PFSK-1 (cell line): ENCODE results near the gene HLCS.

Experiments
- FOXP2 ChIP-seq: optimal IDR thresholded peaks from 2 replicates; pipeline ENCODE3; 2011; ENCODE audit warnings: borderline replicate concordance, control low read depth, inconsistent platforms; ENCODE audit not compliant: insufficient read depth; ENCODE audit errors: extremely low read length, extremely low read depth
- POLR2AphosphoS5 ChIP-seq: IDR thresholded peaks from 2 replicates; pipeline ENCODE4 v1.6.1; 2012; ENCODE audit warnings: low read depth, mild to moderate bottlenecking, control low read depth, low read length, moderate library complexity
- REST ChIP-seq, 2 experiments: IDR thresholded peaks; 2 replicates each; pipeline versions ENCODE4 v1.6.1 to v1.8.0; 2011 to 2012; ENCODE audit warnings: low read depth in 2 of 2, low read length in 2 of 2, control low read depth in 1 of 2, inconsistent platforms in 1 of 2, mild to moderate bottlenecking in 1 of 2, moderate library complexity in 1 of 2; ENCODE audit not compliant: insufficient read depth in 1 of 2
- SIN3A ChIP-seq: IDR thresholded peaks from 2 replicates; pipeline ENCODE4 v1.6.1; 2012; ENCODE audit warnings: mild to moderate bottlenecking, low read length, moderate library complexity, borderline replicate concordance; ENCODE audit not compliant: insufficient read depth
- TAF1 ChIP-seq: IDR thresholded peaks from 2 replicates; pipeline ENCODE4 v1.6.1; 2012; ENCODE audit warnings: low read length, control low read depth, borderline replicate concordance; ENCODE audit not compliant: insufficient read depth

Gene HLCS

GRCh38 chr21:36992671-36993070, 26.2 kb upstream of the HLCS start:
- no peak for TF ChIP-seq TAF1
- no peak for TF ChIP-seq SIN3A
- no peak for TF ChIP-seq REST (IDR thresholded peaks at IDR 0.05; ENCODE audit: insufficient read depth in 1 of 2, low read depth in 2 of 2, low read length in 2 of 2)
- no peak for TF ChIP-seq FOXP2
- TF ChIP-seq POLR2AphosphoS5, result no peak

DNA sequence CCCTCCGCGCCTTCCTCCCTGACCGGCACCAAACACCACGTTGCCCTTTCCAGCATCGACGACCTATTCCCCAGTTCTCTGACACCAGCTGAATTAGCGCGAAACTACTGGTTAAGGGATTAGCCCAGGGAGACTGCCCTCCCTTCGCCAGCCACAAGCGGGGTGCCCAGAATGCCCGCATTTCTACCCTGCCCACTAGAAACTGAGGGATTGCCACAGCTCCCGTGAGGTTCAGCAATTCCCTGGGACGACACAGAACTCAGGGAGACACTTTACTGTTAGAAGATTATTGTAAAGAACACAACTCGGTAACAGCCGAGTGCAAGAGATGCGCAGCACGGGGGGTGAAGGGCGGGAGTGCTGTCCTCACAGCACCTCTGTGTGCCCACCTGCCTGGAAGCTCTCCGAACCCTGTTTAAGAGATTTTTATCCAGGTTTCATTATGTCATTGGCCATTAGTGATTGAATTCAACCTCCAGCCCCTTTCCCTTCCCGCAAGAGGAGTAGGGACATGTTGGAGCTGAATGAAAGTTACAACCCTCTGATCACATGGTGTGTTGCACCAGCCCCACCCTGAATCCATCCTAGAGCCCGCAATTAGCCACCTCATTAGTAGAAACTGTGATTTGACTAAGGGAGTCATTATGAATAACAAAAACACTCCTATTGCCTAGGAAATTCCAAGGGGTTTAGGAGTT, 24.2 kb upstream of the HLCS start:
- no peak for TF ChIP-seq REST (IDR thresholded peaks at IDR 0.05; ENCODE audit: insufficient read depth in 1 of 2, low read depth in 2 of 2, low read length in 2 of 2)
- TF ChIP-seq SIN3A, result no peak
- no peak for TF ChIP-seq TAF1
- no peak for TF ChIP-seq POLR2AphosphoS5
- no peak for TF ChIP-seq FOXP2

DNA sequence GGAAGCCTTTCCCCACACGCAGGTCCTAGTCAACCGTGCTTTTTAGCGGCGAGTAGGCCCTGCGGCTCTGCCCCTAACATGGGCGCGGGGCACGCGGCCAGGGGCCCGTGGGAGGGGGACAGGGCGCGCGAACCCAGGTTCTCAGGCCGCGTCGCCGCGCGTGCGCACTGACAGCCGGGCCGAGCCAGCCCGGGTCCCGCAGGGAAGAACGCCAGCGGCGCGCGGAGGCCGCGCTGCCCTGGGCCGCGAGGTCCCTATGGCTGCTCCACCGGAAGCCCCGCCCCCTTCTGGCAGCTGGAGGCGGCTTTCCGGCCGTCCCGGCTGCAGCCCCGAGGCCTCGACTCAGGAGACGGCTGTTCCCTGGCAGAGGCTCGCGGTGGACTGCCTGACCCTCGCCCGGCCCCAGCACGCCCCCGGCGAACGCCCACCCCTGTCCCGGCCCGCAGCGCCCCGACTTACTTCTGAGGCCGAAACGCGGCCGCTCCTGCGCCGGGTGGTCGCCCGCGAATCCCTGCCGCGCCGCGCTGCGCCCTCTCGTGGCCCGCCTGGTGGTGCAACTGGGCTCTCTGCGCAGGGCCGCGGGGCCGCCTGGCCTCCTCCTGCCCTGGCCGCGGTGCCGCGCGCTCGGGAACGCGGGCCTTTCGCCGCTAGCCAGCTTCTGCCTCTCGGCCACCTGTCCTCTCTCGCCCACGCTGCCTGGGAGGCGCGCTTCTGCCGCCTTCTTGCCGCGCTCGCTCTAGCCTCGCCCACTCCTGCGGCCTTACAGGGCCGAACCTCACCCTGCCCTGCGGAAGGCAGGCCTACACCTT, 23.4 kb upstream of the HLCS start:
- TF ChIP-seq REST (IDR thresholded peaks at IDR 0.05; ENCODE audit: insufficient read depth in 1 of 2, low read depth in 2 of 2, low read length in 2 of 2) (0 out of 4 replicates have a peak, but pooled peaks have one; percentile 6 to 14), SIN3A (no peak; the same call in 1 of the 2 replicates), POLR2AphosphoS5 (peak; percentile 66; the same call in 1 of the 2 replicates), FOXP2 (peak; percentile 79)

- TF ChIP-seq SIN3A (no peak), POLR2AphosphoS5 (no peak), TAF1 (no peak), REST (IDR thresholded peaks at IDR 0.05; ENCODE audit: insufficient read depth in 1 of 2, low read depth in 2 of 2, low read length in 2 of 2) (no peak), FOXP2 (no peak)
Observed at GRCh38 chr21:36988536-36988935, 22.1 kb upstream of the HLCS start.

DNA sequence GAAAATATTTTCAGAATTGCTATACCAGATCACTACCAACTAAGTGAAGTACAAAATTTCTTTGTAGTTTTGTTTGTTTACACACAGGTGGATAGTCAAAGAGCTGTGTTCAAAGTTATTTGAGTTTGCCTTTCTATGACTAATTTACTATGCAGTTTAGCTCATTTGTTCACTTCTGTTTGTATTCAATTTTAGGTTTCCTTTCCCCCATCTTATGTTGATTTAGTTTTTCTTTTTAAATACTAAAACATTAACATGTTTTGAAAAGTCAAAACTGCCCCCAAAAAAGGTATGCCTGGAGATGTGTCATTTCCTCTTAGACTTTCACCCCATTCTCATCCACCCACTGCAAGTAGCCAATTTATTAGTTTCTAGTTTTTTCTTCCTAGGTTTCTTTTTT, 21.4 kb upstream of the HLCS start:
- TF ChIP-seq POLR2AphosphoS5, result no peak
- no peak for TF ChIP-seq REST (IDR thresholded peaks at IDR 0.05; ENCODE audit: insufficient read depth in 1 of 2, low read depth in 2 of 2, low read length in 2 of 2)
- no peak for TF ChIP-seq FOXP2
- no peak for TF ChIP-seq SIN3A
- TF ChIP-seq TAF1, result no peak
